ENCODE results near the gene NELL1. TPM values are rescaled to one million over a fixed set of nuclear protein-coding genes. Genes with fewer than 3 reads are reported as not detected.

Gene NELL1
- total RNA-seq, 4 donors from 2014 or later, result 0.27 TPM; not detected in 3

DNA sequence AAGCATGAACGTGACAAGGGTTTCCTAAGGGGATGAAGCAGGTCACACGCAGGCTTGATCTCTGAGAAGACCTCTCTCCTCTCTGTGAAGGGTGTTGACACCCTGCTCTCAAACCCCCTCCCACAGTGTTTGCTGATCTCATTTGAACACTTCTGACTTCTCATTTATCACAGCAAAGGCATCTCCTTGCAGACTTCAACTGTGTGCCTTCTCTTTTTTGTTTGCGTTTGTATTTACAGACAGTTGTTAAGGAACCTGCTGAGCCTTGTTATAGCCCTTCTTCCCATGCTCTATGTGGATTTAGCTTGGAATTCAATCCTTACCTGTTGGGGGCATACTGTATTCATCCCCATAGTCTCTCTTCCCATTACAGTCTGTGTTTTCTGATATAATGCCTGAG is 206.5 kb downstream of the NELL1 start:
- H3K4me1 ChIP-seq, result no peaks in the 10 kb centered on the region
- intact Hi-C loops (cut with DNase I; ENCODE audit: low total_unique reads), result no loop called here
- no peak overlapping the region for H3K27ac ChIP-seq
- no peaks in the 10 kb centered on the region for H3K36me3 ChIP-seq
- in situ Hi-C loops (cut with MboI; ENCODE audit: low pct_ligation_motif_present in 1 of 4, low pct_unique_long_range_greater_than_20kb in 1 of 4, low sequenced_read_pairs in 3 of 4), result no loop called here
- no peak for TF ChIP-seq EP300 (IDR thresholded peaks at IDR 0.05; ENCODE audit: low read depth)
- no peak for TF ChIP-seq POLR2A (IDR thresholded peaks at IDR 0.05)
- no peak for TF ChIP-seq POLR2AphosphoS5 (IDR thresholded peaks at IDR 0.05)
- no peak for TF ChIP-seq CTCF (IDR thresholded peaks at IDR 0.05)
- no peak for DNase-seq
- no peaks in the 10 kb centered on the region for H3K27me3 ChIP-seq
- no peak overlapping the region for H3K4me3 ChIP-seq
- WGBS, 2 donors (ENCODE audit: low coverage in 1 of 2), result 34 to 37% methylated on average over 3 of the region's 3 CpGs
- no peaks in the 10 kb centered on the region for H3K9me3 ChIP-seq

- H3K27me3 ChIP-seq, result no peaks in the 10 kb centered on the region
- H3K4me3 ChIP-seq, result no peak overlapping the region
- H3K27ac ChIP-seq, result no peak overlapping the region
- intact Hi-C loops (cut with DNase I; ENCODE audit: low total_unique reads) (no loop called here), in situ Hi-C loops (cut with MboI; ENCODE audit: low pct_ligation_motif_present in 1 of 4, low pct_unique_long_range_greater_than_20kb in 1 of 4, low sequenced_read_pairs in 3 of 4) (no loop called here)
- H3K36me3 ChIP-seq, result no peaks in the 10 kb centered on the region
- H3K4me1 ChIP-seq, result no peaks in the 10 kb centered on the region
- DNase-seq, result no peak
- no peak for TF ChIP-seq CTCF (IDR thresholded peaks at IDR 0.05)
- no peak for TF ChIP-seq POLR2AphosphoS5 (IDR thresholded peaks at IDR 0.05)
- no peaks in the 10 kb centered on the region for H3K9me3 ChIP-seq
Measured at GRCh38 chr11:20876738-20877137, 207.4 kb downstream of the NELL1 start.

GRCh38 chr11:20880094-20880493 is 210.7 kb downstream of the NELL1 start:
- Histone ChIP-seq H3K4me3 (no peak overlapping the region), H3K36me3 (no peaks in the 10 kb centered on the region), H3K9me3 (no peaks in the 10 kb centered on the region), H3K27me3 (no peaks in the 10 kb centered on the region), H3K27ac (no peak overlapping the region), H3K4me1 (no peaks in the 10 kb centered on the region)
- DNase-seq, result no peak
- in situ Hi-C loops (cut with MboI; ENCODE audit: low pct_ligation_motif_present in 1 of 4, low pct_unique_long_range_greater_than_20kb in 1 of 4, low sequenced_read_pairs in 3 of 4), result no loop called here
- WGBS, 2 donors (ENCODE audit: low coverage in 1 of 2), result 56 to 65% methylated on average over 1 of the region's 1 CpG
- TF ChIP-seq POLR2A (IDR thresholded peaks at IDR 0.05) (no peak), EP300 (IDR thresholded peaks at IDR 0.05; ENCODE audit: low read depth) (no peak), CTCF (IDR thresholded peaks at IDR 0.05) (no peak), POLR2AphosphoS5 (IDR thresholded peaks at IDR 0.05) (no peak)
- intact Hi-C loops (cut with DNase I; ENCODE audit: low total_unique reads), result no loop called here

- no peaks in the 10 kb centered on the region for H3K27me3 ChIP-seq
- in situ Hi-C loops (cut with MboI; ENCODE audit: low pct_ligation_motif_present in 1 of 4, low pct_unique_long_range_greater_than_20kb in 1 of 4, low sequenced_read_pairs in 3 of 4), result no loop called here
- no peak overlapping the region for H3K27ac ChIP-seq
- WGBS, 2 donors (ENCODE audit: low coverage in 1 of 2), result 43 to 48% methylated on average over 5 of the region's 5 CpGs
- intact Hi-C loops (cut with DNase I; ENCODE audit: low total_unique reads), result no loop called here
- no peak overlapping the region for H3K4me3 ChIP-seq
- no peaks in the 10 kb centered on the region for H3K9me3 ChIP-seq
- no peaks in the 10 kb centered on the region for H3K36me3 ChIP-seq
- H3K4me1 ChIP-seq, result no peaks in the 10 kb centered on the region
- no peak for TF ChIP-seq CTCF (IDR thresholded peaks at IDR 0.05)
- no peak for TF ChIP-seq POLR2AphosphoS5 (IDR thresholded peaks at IDR 0.05)
- no peak for TF ChIP-seq POLR2A (IDR thresholded peaks at IDR 0.05)
- no peak for TF ChIP-seq EP300 (IDR thresholded peaks at IDR 0.05; ENCODE audit: low read depth)
- DNase-seq, result no peak
Measured at GRCh38 chr11:20881328-20882079, 212.1 kb downstream of the NELL1 start.

All from transverse colon (tissue), 4 donors.